HCT116 (cell line): ENCODE results near the gene SELL. TPM values are rescaled to one million over a fixed set of nuclear protein-coding genes. Genes with fewer than 3 reads are reported as not detected.

ENCODE experiments used
- ATAC-seq: fragments of 200-7000 bp; cut with Tn5 transposase; 2 replicates; pipeline ENCODE4 v1.9.1; 2020; ENCODE audit warnings: mild to moderate bottlenecking, moderate library complexity
- BruUV-seq: library from RNA; stranded (reverse); fragments of 400-500 nt; replicated peaks from 2 replicates; lab custom pipeline; 2021; lab: Mats Ljungman, UMichigan
- CTCF ChIA-PET: fragments of 300-600 bp; sonication (Branson Sonifier 250); formaldehyde crosslinking; loops from one replicate; lab custom pipeline; 2021; ENCODE audit warnings: antibody characterized with exemption; lab: Charles Lee
- POLR2A ChIA-PET: fragments of 300-600, 350-600 bp; sonication (Branson Sonifier 250); formaldehyde crosslinking; loops from one replicate; lab custom pipeline; 2021; ENCODE audit warnings: antibody characterized with exemption; lab: Charles Lee
- RAD21 ChIA-PET, 2 experiments: fragments of 300-600 bp; sonication (Branson Sonifier 250); formaldehyde crosslinking; loops; one replicate each; lab custom pipeline; 2023; ENCODE audit warnings: low total read pairs in 2 of 2; ENCODE audit not compliant: uncharacterized antibody in 2 of 2, unreplicated experiment in 2 of 2, low non-redundant PET in 1 of 2; lab: Charles Lee
- DNase-seq: peaks from one replicate; pipeline ENCODE4 v3.0.0-alpha.2; 2010; ENCODE audit warnings: low read depth, low spot score
- H2AFZ ChIP-seq: fragments of 200-600 bp; shearing (Covaris generic), sonication (generic); 2 replicates; pipeline ENCODE4 v1.6.1; 2017; ENCODE audit warnings: low read depth, mixed run types, mixed read lengths, antibody characterized with exemption, low read length; ENCODE audit not compliant: poor library complexity, severe bottlenecking
- H3K27ac ChIP-seq: 2 replicates; pipeline ENCODE4 v1.5.1; 2012; ENCODE audit warnings: low read depth, low read length
- H3K27me3 ChIP-seq: fragments of 200-600 bp; sonication (generic); 2 replicates; pipeline ENCODE4 v1.6.1; 2016; ENCODE audit warnings: mixed run types, low read length, mixed read lengths; ENCODE audit not compliant: insufficient read depth
- H3K36me3 ChIP-seq, 2 experiments: fragments of 200-500 bp in 1 of 2; fragments of 200-600 bp in 1 of 2; sonication (Bioruptor generic) in 1 of 2; sonication (generic) in 1 of 2; 2 replicates each; pipeline versions ENCODE4 v1.5.1 to v1.6.1; 2014 to 2016; ENCODE audit warnings: low read length in 2 of 2, inconsistent platforms in 1 of 2, mixed read lengths in 1 of 2, mixed run types in 1 of 2; ENCODE audit not compliant: insufficient read depth in 2 of 2, control insufficient read depth in 1 of 2
- H3K4me1 ChIP-seq, 2 experiments: fragments of 200-600 bp in 1 of 2; sonication (generic) in 1 of 2; 2 replicates each; pipeline versions ENCODE4 v1.5.1 to v1.6.1; 2012 to 2017; ENCODE audit warnings: low read length in 2 of 2, inconsistent platforms in 1 of 2, mild to moderate bottlenecking in 1 of 2, mixed read lengths in 1 of 2, mixed run types in 1 of 2, moderate library complexity in 1 of 2; ENCODE audit not compliant: insufficient read depth in 2 of 2, control insufficient read depth in 1 of 2
- H3K4me2 ChIP-seq: fragments of 200-600 bp; sonication (generic); 2 replicates; pipeline ENCODE4 v1.6.1; 2017; ENCODE audit warnings: mixed run types, low read length, mixed read lengths
- H3K4me3 ChIP-seq, 2 experiments: fragments of 200-600 bp in 1 of 2; sonication (generic) in 1 of 2; replicated peaks in 1 of 2; 2 replicates each; pipeline ENCODE4 v1.5.1; 2011 to 2016; ENCODE audit warnings: low read length in 2 of 2, control low read depth in 1 of 2, low read depth in 1 of 2, mild to moderate bottlenecking in 1 of 2, mixed read lengths in 1 of 2, mixed run types in 1 of 2
- H3K79me2 ChIP-seq: fragments of 200-600 bp; sonication (generic); 2 replicates; pipeline ENCODE4 v1.6.1; 2017; ENCODE audit warnings: mild to moderate bottlenecking, mixed run types, low read length, moderate library complexity, mixed read lengths; ENCODE audit not compliant: insufficient read depth
- H3K9ac ChIP-seq: fragments of 200-600 bp; sonication (generic); 2 replicates; pipeline ENCODE4 v1.6.1; 2016; ENCODE audit warnings: low read length, mixed read lengths
- H3K9me2 ChIP-seq: fragments of 200-600 bp; sonication (generic), shearing (Covaris generic); 2 replicates; pipeline ENCODE4 v1.6.1; 2017; ENCODE audit warnings: mixed run types, mild to moderate bottlenecking, moderate library complexity; ENCODE audit not compliant: insufficient read depth
- H3K9me3 ChIP-seq, 2 experiments: fragments of 200-500 bp in 1 of 2; fragments of 200-600 bp in 1 of 2; sonication (Bioruptor generic) in 1 of 2; sonication (generic) in 1 of 2; 2 replicates each; pipeline ENCODE4 v1.6.1; 2014 to 2017; ENCODE audit warnings: low read length in 2 of 2, mixed read lengths in 2 of 2, inconsistent platforms in 1 of 2, low read depth in 1 of 2, mild to moderate bottlenecking in 1 of 2, mixed run types in 1 of 2, moderate library complexity in 1 of 2; ENCODE audit not compliant: control insufficient read depth in 1 of 2, insufficient read depth in 1 of 2
- H4K20me1 ChIP-seq: fragments of 200-600 bp; sonication (generic), shearing (Covaris generic); 2 replicates; pipeline ENCODE4 v1.6.1; 2017; ENCODE audit warnings: mixed run types, mild to moderate bottlenecking, moderate library complexity; ENCODE audit not compliant: insufficient read depth
- CBX3 ChIP-seq: IDR thresholded peaks from 2 replicates; pipeline ENCODE4 v1.6.1; 2012; ENCODE audit warnings: low read depth
- ELF1 ChIP-seq: IDR thresholded peaks from 2 replicates; pipeline ENCODE4 v1.6.1; 2012; ENCODE audit warnings: low read depth, borderline replicate concordance
- EZH2phosphoT487 ChIP-seq: fragments of 200-600 bp; IDR thresholded peaks from 2 replicates; pipeline ENCODE4 v1.6.1; 2018; ENCODE audit warnings: antibody characterized with exemption, borderline replicate concordance
- FOSL1 ChIP-seq: IDR thresholded peaks from 2 replicates; pipeline ENCODE4 v1.6.1; 2012; ENCODE audit warnings: low read depth
- POLR2A ChIP-seq: IDR thresholded peaks from 2 replicates; pipeline ENCODE4 v1.7.0; 2011; ENCODE audit warnings: borderline replicate concordance; ENCODE audit not compliant: insufficient read depth, insufficient read length; ENCODE audit errors: extremely low read depth
- POLR2AphosphoS5 ChIP-seq: IDR thresholded peaks from 2 replicates; pipeline ENCODE4 v1.6.1; 2011; ENCODE audit warnings: mild to moderate bottlenecking, low read depth, low read length, moderate library complexity
- RAD21 ChIP-seq: IDR thresholded peaks from 2 replicates; pipeline ENCODE4 v1.6.1; 2012; ENCODE audit warnings: low read depth, mild to moderate bottlenecking
- SP1 ChIP-seq: IDR thresholded peaks from 2 replicates; pipeline ENCODE4 v1.6.1; 2012; ENCODE audit warnings: low read depth
- SRF ChIP-seq: IDR thresholded peaks from 2 replicates; pipeline ENCODE4 v1.6.1; 2012; ENCODE audit warnings: low read depth
- TCF7L2 ChIP-seq: IDR thresholded peaks from 2 replicates; pipeline ENCODE4 v1.7.0; 2011; ENCODE audit warnings: borderline replicate concordance, inconsistent platforms; ENCODE audit not compliant: insufficient read depth, insufficient read length; ENCODE audit errors: extremely low read depth
- ZFX ChIP-seq: fragments of 450-650 bp; IDR thresholded peaks from 2 replicates; pipeline ENCODE4 v1.6.1; 2017
- intact Hi-C: fragments of 100-400 bp; cut with micrococcal nuclease; formaldehyde crosslinking; loops from 2 replicates; pipeline ENCODE4 v1.10.0; 2022
- total RNA-seq: library from RNA; stranded (reverse); gene quantifications from one replicate; pipeline ENCODE4 v1.2.1, GENCODE V29; 2021; ENCODE audit not compliant: unreplicated experiment
- TF ChIP-seq, protein P1 (sequence below), 3 experiments: fragments of 200-600 bp in 1 of 3; sonication (generic) in 1 of 3; IDR thresholded peaks in 2 of 3; conservative IDR thresholded peaks in 1 of 3; 2 replicates each; pipeline ENCODE4 v1.5.1; 2012 to 2017; ENCODE audit warnings: low read depth in 2 of 3, low read length in 2 of 3, antibody characterized with exemption in 1 of 3, borderline replicate concordance in 1 of 3, control low read depth in 1 of 3, mild to moderate bottlenecking in 1 of 3, mixed read lengths in 1 of 3, mixed run types in 1 of 3, moderate library complexity in 1 of 3; ENCODE audit not compliant: insufficient read depth in 1 of 3
- TF ChIP-seq, protein P2 (sequence below): IDR thresholded peaks from 2 replicates; pipeline ENCODE4 v1.6.1; 2012
- TF ChIP-seq, protein P3 (sequence below): IDR thresholded peaks from 2 replicates; pipeline ENCODE4 v1.6.1; 2011; ENCODE audit warnings: mild to moderate bottlenecking, low read length, moderate library complexity; ENCODE audit not compliant: insufficient replicate concordance; ENCODE audit errors: extremely low read depth

SELL gene
- total RNA-seq, 1 experiment from 2014 or later = 4.1 TPM

DNA sequence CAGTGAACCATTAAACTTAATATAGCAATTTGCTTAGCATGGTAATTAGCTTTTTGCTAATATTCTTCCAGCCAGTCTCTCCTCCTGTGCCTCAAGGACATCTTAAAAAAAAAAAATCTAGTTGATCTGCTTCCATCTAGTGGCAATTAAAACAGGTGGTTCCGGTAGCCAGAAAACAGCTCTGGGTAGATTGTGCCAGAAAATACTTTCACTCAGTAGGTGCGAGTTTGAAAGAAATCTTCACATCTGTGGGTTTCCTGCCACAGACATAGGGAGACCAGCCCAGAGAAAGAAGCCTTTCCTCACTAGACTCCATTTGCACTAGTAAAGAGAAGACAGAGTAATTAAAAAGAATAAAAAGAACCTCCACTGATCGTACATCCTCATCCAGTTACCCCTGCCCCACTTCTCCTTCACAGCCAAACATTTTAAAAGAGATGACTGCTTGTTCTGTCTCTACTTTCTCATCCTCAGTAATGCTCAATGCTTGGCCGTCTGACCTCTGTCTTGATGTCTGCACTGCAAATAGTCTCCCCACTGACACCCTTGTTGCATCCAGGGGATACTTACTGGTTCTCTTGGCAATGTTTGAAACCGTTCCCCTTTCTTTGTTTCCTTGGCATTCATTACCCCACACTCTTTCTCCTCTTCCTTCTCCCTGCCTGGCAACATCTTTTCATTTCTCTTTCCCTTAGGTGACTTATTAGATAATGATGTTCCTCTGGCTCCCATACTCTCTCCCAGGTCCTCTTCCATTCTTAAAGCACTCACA, 16.9 kb downstream of the SELL start:
- ATAC-seq (no peak), DNase-seq (no peak)
- H3K9me2 ChIP-seq = no peaks in the 10 kb centered on the region
- no peak overlapping the region for H2AFZ ChIP-seq
- TF ChIP-seq POLR2AphosphoS5 = no peak
- TF ChIP-seq, protein P1, sequence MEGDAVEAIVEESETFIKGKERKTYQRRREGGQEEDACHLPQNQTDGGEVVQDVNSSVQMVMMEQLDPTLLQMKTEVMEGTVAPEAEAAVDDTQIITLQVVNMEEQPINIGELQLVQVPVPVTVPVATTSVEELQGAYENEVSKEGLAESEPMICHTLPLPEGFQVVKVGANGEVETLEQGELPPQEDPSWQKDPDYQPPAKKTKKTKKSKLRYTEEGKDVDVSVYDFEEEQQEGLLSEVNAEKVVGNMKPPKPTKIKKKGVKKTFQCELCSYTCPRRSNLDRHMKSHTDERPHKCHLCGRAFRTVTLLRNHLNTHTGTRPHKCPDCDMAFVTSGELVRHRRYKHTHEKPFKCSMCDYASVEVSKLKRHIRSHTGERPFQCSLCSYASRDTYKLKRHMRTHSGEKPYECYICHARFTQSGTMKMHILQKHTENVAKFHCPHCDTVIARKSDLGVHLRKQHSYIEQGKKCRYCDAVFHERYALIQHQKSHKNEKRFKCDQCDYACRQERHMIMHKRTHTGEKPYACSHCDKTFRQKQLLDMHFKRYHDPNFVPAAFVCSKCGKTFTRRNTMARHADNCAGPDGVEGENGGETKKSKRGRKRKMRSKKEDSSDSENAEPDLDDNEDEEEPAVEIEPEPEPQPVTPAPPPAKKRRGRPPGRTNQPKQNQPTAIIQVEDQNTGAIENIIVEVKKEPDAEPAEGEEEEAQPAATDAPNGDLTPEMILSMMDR (IDR thresholded peaks at IDR 0.05 in 2 of 3, conservative IDR thresholded peaks at IDR 0.05 in 1 of 3; ENCODE audit: borderline replicate concordance in 1 of 3, insufficient read depth in 1 of 3, low read depth in 2 of 3, low read length in 2 of 3) = peak in 2 of 3 experiments; percentile 19 to 27; a peak in 1 of 6 replicates
- TF ChIP-seq RAD21 = peak; percentile 23; the same call in 1 of the 2 replicates
- no peaks in the 10 kb centered on the region for H3K79me2 ChIP-seq
- H4K20me1 ChIP-seq = no peaks in the 10 kb centered on the region
- no peak overlapping the region for H3K4me2 ChIP-seq
- no peaks in the 10 kb centered on the region for H3K4me1 ChIP-seq
- no TSS peak for BruUV-seq
- H3K4me3 ChIP-seq = no peak overlapping the region
- H3K9ac ChIP-seq = no peak overlapping the region
- H3K27me3 ChIP-seq = no peaks in the 10 kb centered on the region; the same call in 1 of the 2 replicates
- RAD21 ChIA-PET = no interaction called here
- intact Hi-C loops = no loop called here
- CTCF ChIA-PET = interaction anchor here (1.3 kb wide), 2 partner anchors 18 to 116 kb away, joined by 3 to 6 read pairs; no protein-coding TSS in a partner anchor
- H3K36me3 ChIP-seq = no peaks in the 10 kb centered on the region
- no peak overlapping the region for H3K27ac ChIP-seq
- POLR2A ChIA-PET = no interaction called here
- no peaks in the 10 kb centered on the region for H3K9me3 ChIP-seq

DNA sequence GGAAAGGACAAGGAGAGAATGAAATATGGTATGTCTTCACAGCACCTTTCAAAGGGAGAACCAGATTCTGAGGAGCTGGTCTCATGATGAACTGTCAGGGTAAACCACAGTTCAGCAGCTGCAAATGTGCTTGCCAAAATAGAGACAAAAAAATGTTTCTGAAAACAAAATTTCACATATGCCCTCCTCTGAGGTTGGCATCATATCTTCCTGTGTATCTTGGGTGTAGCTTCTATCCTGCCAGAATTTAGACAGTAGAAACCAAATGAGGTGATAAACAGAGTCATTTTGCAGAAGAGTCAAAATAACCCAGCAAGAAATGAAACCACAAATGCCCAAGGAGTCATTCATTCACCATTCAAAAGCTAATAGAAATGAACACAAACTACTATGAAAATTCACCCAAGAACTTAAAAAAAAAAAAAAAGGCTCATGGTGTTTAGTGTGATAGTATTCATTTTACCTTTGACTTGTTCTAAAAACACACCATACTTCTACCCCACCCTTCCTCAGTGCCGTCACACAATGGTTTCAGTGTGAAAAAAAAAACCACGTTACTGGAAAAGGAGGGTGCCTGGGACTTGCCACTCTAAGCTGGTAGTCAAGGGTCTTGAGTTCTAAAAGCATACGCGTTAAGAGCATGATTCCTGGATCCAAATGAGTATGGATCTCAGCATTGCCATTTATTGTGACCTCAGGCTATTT, 18.5 kb downstream of the SELL start:
- ATAC-seq (no peak), DNase-seq (no peak)
- Histone ChIP-seq H3K79me2 (no peaks in the 10 kb centered on the region), H4K20me1 (no peaks in the 10 kb centered on the region), H3K4me2 (no peak overlapping the region), H3K9me3 (no peaks in the 10 kb centered on the region), H2AFZ (no peak overlapping the region), H3K9ac (no peak overlapping the region), H3K9me2 (no peaks in the 10 kb centered on the region), H3K27ac (no peak overlapping the region), H3K4me3 (no peak overlapping the region), H3K36me3 (no peaks in the 10 kb centered on the region), H3K4me1 (no peaks in the 10 kb centered on the region), H3K27me3 (no peaks in the 10 kb centered on the region; the same call in 1 of the 2 replicates)
- RAD21 ChIA-PET = no interaction called here
- intact Hi-C loops = no loop called here
- CTCF ChIA-PET = no interaction called here
- TF ChIP-seq, protein P2, sequence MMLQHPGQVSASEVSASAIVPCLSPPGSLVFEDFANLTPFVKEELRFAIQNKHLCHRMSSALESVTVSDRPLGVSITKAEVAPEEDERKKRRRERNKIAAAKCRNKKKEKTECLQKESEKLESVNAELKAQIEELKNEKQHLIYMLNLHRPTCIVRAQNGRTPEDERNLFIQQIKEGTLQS = no peak
- no peak for TF ChIP-seq TCF7L2
- TF ChIP-seq EZH2phosphoT487 = no peak
- no peak for TF ChIP-seq POLR2A
- TF ChIP-seq RAD21 = no peak
- no peak for TF ChIP-seq SRF
- TF ChIP-seq ELF1 = no peak
- no peak for TF ChIP-seq ZFX
- TF ChIP-seq, protein P3, sequence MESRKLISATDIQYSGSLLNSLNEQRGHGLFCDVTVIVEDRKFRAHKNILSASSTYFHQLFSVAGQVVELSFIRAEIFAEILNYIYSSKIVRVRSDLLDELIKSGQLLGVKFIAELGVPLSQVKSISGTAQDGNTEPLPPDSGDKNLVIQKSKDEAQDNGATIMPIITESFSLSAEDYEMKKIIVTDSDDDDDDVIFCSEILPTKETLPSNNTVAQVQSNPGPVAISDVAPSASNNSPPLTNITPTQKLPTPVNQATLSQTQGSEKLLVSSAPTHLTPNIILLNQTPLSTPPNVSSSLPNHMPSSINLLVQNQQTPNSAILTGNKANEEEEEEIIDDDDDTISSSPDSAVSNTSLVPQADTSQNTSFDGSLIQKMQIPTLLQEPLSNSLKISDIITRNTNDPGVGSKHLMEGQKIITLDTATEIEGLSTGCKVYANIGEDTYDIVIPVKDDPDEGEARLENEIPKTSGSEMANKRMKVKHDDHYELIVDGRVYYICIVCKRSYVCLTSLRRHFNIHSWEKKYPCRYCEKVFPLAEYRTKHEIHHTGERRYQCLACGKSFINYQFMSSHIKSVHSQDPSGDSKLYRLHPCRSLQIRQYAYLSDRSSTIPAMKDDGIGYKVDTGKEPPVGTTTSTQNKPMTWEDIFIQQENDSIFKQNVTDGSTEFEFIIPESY = no peak
- TF ChIP-seq SP1 = no peak
- no peak for TF ChIP-seq CBX3
- no peak for TF ChIP-seq FOSL1
- POLR2A ChIA-PET = no interaction called here
- BruUV-seq = no TSS peak
